ENCODE data around the gene CADM1. TPM values are rescaled to one million over a fixed set of nuclear protein-coding genes. Genes with fewer than 3 reads are reported as not detected.

CADM1 gene
- total and polyA plus RNA-seq, 10 of the 15 experiments (the other 5 are each of a cell fraction or from before 2014, with no cell fraction given), result 0.03 to 0.48 (median 0.15) TPM; not detected in 3

DNA sequence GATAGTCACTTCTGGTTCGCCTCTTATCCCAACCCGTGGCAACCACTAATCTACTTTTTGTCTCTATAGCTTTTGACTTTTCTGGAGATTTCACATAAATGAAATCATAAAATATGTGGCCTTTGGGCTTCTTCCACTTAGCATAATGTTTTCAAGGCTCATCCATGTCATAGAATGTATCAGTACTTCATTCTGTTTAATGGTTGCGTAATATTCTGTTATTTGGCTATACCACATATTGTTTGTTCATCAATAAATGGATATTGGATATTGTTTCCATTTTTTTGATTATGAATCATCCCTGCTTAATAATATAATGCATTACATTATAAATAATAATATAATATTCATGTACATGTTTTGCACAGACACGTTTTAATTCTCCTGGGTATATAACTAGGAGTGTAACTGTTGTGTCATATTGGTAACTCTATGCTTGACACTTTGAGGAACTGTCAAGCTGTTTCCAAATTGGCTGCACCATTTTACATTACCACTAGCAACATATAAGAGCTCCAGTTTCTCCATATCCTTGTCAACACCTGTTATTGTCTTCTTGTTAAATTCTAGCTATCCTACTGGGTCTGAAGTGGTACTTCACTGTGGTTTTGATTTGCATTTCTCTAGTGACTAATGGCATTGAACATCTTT, 181.5 kb downstream of the CADM1 start (continued):
- no peak for TF ChIP-seq DPF2 (IDR thresholded peaks at IDR 0.05)
- TF ChIP-seq, protein P1, sequence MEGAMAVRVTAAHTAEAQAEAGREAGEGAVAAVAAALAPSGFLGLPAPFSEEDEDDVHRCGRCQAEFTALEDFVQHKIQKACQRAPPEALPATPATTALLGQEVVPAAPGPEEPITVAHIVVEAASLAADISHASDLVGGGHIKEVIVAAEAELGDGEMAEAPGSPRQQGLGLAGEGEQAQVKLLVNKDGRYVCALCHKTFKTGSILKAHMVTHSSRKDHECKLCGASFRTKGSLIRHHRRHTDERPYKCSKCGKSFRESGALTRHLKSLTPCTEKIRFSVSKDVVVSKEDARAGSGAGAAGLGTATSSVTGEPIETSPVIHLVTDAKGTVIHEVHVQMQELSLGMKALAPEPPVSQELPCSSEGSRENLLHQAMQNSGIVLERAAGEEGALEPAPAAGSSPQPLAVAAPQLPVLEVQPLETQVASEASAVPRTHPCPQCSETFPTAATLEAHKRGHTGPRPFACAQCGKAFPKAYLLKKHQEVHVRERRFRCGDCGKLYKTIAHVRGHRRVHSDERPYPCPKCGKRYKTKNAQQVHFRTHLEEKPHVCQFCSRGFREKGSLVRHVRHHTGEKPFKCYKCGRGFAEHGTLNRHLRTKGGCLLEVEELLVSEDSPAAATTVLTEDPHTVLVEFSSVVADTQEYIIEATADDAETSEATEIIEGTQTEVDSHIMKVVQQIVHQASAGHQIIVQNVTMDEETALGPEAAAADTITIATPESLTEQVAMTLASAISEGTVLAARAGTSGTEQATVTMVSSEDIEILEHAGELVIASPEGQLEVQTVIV (IDR thresholded peaks at IDR 0.05; ENCODE audit: borderline replicate concordance, partially characterized antibody), result no peak
- no peak for TF ChIP-seq STAT3 (IDR thresholded peaks at IDR 0.05; ENCODE audit: low read depth, low read length)

DNA sequence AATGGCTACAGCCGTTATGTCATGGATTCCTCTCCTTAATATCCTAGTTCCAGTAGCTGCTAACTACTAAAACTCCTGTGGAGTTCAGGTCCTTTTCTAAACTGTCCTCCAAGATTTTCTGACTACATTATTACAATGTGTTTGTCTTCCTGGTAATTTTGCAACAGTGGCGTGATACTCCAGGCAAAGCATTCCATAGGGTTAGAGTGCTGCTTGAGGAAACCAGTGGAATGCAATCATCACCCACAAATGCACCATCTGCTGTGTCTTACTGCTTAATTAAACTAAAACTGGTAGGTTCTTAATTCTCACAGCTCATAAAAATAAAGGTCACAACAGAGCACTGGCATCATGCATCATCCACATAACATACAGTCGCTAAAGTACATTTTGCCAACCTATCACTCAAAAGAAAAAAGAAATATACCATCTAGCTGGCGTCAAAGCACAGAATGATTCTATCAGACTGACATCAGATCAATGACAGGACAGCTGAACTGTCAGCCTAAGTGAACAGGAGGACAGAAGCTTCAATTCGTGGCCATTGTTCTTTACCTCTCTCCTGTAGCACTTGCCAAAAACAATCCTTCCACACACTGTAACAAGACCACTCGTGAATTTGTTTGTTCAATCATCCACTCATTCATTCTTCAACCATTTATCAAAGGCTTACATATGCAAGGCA, 182.5 kb downstream of the CADM1 start:
- intact Hi-C loops (cut with micrococcal nuclease; ENCODE audit: unreplicated experiment), result no loop called here
- CTCF ChIA-PET, result interaction anchor here (1.4 to 2.0 kb wide), 2 partner anchors 13 to 1320 kb away, joined by 3 to 6 read pairs; no protein-coding TSS in a partner anchor
- TF ChIP-seq STAT1 (conservative IDR thresholded peaks at IDR 0.05) (no peak), ZZZ3 (IDR thresholded peaks at IDR 0.05; ENCODE audit: control insufficient read depth, insufficient read length, low read depth) (no peak), POLR2AphosphoS5 (IDR thresholded peaks at IDR 0.05; ENCODE audit: low read length) (no peak), RCOR1 (conservative IDR thresholded peaks at IDR 0.05; ENCODE audit: low read depth, low read length) (no peak), TBL1XR1 (IDR thresholded peaks at IDR 0.05; ENCODE audit: low read depth, low read length) (no peak), CHD1 (IDR thresholded peaks at IDR 0.05; ENCODE audit: low read depth, low read length) (no peak)
- TF ChIP-seq, protein P2, sequence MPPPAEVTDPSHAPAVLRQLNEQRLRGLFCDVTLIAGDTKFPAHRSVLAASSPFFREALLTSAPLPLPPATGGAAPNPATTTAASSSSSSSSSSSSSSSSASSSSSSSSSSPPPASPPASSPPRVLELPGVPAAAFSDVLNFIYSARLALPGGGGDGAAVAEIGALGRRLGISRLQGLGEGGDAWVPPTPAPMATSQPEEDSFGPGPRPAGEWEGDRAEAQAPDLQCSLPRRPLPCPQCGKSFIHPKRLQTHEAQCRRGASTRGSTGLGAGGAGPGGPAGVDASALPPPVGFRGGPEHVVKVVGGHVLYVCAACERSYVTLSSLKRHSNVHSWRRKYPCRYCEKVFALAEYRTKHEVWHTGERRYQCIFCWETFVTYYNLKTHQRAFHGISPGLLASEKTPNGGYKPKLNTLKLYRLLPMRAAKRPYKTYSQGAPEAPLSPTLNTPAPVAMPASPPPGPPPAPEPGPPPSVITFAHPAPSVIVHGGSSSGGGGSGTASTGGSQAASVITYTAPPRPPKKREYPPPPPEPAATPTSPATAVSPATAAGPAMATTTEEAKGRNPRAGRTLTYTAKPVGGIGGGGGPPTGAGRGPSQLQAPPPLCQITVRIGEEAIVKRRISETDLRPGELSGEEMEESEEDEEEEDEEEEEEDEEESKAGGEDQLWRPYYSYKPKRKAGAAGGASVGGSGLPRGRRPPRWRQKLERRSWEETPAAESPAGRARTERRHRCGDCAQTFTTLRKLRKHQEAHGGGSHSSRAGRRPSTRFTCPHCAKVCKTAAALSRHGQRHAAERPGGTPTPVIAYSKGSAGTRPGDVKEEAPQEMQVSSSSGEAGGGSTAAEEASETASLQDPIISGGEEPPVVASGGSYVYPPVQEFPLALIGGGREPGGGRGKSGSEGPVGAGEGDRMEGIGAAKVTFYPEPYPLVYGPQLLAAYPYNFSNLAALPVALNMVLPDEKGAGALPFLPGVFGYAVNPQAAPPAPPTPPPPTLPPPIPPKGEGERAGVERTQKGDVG (CRISPR knock-in tag; IDR thresholded peaks at IDR 0.05), result no peak
- TF ChIP-seq, protein P3, sequence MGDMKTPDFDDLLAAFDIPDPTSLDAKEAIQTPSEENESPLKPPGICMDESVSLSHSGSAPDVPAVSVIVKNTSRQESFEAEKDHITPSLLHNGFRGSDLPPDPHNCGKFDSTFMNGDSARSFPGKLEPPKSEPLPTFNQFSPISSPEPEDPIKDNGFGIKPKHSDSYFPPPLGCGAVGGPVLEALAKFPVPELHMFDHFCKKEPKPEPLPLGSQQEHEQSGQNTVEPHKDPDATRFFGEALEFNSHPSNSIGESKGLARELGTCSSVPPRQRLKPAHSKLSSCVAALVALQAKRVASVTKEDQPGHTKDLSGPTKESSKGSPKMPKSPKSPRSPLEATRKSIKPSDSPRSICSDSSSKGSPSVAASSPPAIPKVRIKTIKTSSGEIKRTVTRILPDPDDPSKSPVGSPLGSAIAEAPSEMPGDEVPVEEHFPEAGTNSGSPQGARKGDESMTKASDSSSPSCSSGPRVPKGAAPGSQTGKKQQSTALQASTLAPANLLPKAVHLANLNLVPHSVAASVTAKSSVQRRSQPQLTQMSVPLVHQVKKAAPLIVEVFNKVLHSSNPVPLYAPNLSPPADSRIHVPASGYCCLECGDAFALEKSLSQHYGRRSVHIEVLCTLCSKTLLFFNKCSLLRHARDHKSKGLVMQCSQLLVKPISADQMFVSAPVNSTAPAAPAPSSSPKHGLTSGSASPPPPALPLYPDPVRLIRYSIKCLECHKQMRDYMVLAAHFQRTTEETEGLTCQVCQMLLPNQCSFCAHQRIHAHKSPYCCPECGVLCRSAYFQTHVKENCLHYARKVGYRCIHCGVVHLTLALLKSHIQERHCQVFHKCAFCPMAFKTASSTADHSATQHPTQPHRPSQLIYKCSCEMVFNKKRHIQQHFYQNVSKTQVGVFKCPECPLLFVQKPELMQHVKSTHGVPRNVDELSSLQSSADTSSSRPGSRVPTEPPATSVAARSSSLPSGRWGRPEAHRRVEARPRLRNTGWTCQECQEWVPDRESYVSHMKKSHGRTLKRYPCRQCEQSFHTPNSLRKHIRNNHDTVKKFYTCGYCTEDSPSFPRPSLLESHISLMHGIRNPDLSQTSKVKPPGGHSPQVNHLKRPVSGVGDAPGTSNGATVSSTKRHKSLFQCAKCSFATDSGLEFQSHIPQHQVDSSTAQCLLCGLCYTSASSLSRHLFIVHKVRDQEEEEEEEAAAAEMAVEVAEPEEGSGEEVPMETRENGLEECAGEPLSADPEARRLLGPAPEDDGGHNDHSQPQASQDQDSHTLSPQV (IDR thresholded peaks at IDR 0.05), result no peak

More for the DNA sequence above, 182.5 kb downstream of the CADM1 start:
- Histone ChIP-seq H2AFZ (ENCODE audit: control insufficient read depth, low read depth, low read length) (no peak overlapping the region), H3K27ac (ENCODE audit: control insufficient read depth, insufficient read depth) (no peak overlapping the region), H3K9ac (ENCODE audit: control insufficient read depth, insufficient read depth, low read length) (no peak overlapping the region), H3K4me1 (ENCODE audit: control insufficient read depth, insufficient read depth, low read length) (no peaks in the 10 kb centered on the region), H3K4me3 (no peak overlapping the region), H3K27me3 (replicated peaks in 1 of 2; ENCODE audit: control insufficient read depth in 2 of 2, insufficient read depth in 2 of 2, low read length in 1 of 2) (peaks cover 0 to 7% of the 10 kb centered on the region in 2 experiments; a peak in 1 of 4 replicates), H3K36me3 (ENCODE audit: control insufficient read depth in 2 of 2, insufficient read depth in 2 of 2, low read length in 1 of 2) (no peaks in the 10 kb centered on the region), H3K9me3 (replicated peaks; ENCODE audit: control insufficient read depth, insufficient read depth, low read length) (no peaks in the 10 kb centered on the region), H3K79me2 (ENCODE audit: control insufficient read depth, insufficient read depth, low read length) (no peaks in the 10 kb centered on the region), H3K4me2 (ENCODE audit: control insufficient read depth, insufficient read depth) (no peak overlapping the region), H4K20me1 (ENCODE audit: control insufficient read depth, insufficient read depth) (no peaks in the 10 kb centered on the region)
- FAIRE-seq (no peak), DNase-seq (ENCODE audit: low read depth, low spot score) (no peak), ATAC-seq (no peak)
- in situ Hi-C loops (cut with MboI), result no loop called here
- BruUV-seq (replicated peaks), result no TSS peak
- ChIA-PET RAD21 (ENCODE audit: unreplicated experiment) (no interaction called here), SMC1A (ENCODE audit: uncharacterized antibody, unreplicated experiment) (interaction anchor here (1.5 kb wide), 1 partner anchor 13 kb away, joined by 5 read pairs; no protein-coding TSS in a partner anchor), POLR2A (no interaction called here)
- 28% methylated on average over 6 of the region's 6 CpGs for WGBS (ENCODE audit: insufficient coverage, insufficient replicate concordance, low lambda C conversion rate, missing lambda C conversion rate)
